MM.1S (cell line): Measurements from ENCODE around the gene NSUN6.

ENCODE experiments used
- CTCF ChIP-seq: fragments of 300-600 bp; sonication (generic); IDR thresholded peaks from 2 replicates; pipeline ENCODE4 v1.5.1; 2016; ENCODE audit warnings: antibody characterized with exemption, low read length, mixed read lengths
- EZH2phosphoT487 ChIP-seq: fragments of 300-600 bp; sonication (generic); IDR thresholded peaks from 2 replicates; pipeline ENCODE4 v1.6.1; 2018; ENCODE audit warnings: antibody characterized with exemption, low read length

DNA sequence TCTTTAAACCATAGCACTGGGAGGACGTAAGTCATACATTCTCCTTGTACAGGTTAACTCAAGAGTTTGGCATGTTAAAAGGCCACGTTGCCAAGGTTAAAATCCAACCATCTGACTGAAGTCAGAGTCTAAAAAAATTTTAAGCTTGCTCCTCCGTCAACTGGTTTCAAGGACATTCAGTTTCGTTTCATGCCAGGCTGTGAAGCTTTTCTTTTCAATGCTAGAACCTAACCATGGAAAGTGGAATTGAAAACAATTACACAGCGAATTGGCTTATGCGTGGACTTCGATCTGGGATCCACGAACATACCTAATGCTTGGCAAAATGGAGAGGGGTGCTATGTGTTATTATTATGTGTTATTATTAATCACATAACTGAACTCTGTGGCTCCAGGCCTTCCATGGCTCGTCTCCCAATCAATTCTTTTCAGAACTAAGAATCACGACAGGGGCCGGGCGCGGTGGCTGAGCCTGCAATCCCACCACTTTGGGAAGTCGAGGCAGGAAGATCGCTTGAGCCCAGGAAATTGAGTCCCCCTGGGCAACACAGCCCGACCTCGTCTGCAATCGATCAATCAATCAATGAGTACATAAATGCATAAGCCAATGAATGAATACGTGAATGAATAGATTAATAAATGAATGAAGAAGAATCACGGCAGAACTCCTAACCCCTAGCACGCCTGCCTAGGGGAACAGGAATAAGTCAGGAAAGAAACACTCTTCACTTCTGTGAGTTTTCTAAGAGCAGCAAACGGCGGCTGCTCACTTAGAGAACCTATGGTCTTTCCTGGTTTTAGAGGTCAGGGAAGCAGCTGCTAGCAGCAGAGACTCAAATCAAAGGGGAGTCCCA, 7.1 kb upstream of the NSUN6 start:
- TF ChIP-seq CTCF (no peak), EZH2phosphoT487 (no peak)
